AG09309 (cell line): ENCODE data around the gene NRAS.
"Not testable (repeated sequence)": the region's sequence is repeated elsewhere in the genome, so short reads cannot be mapped to it uniquely, and the experiment has no call there.

Experiments used
- DNase-seq: peaks from one replicate; pipeline ENCODE4 v3.0.0-alpha.2; 2010; ENCODE audit warnings: low read depth
- H3K4me3 ChIP-seq: 2 replicates; pipeline ENCODE4 v1.5.1; 2011; ENCODE audit warnings: mild to moderate bottlenecking, low read depth, low read length, moderate library complexity; ENCODE audit not compliant: control insufficient read depth
- CTCF ChIP-seq: IDR thresholded peaks from 2 replicates; pipeline ENCODE4 v1.5.1; 2011; ENCODE audit warnings: mild to moderate bottlenecking, low read depth, low read length, inconsistent platforms; ENCODE audit not compliant: insufficient read depth, control insufficient read depth; ENCODE audit errors: missing control alignments

NRAS gene

GRCh38 chr1:114756009-114756892 is 39.7 kb upstream of the NRAS start:
- peak overlapping the region; percentile 97 for H3K4me3 ChIP-seq
- TF ChIP-seq CTCF: no peak
- DNase-seq: no peak

GRCh38 chr1:114755006-114755931 is 38.7 kb upstream of the NRAS start:
- no peak for TF ChIP-seq CTCF
- H3K4me3 ChIP-seq: no peak overlapping the region; the same call in 1 of the 2 replicates
- DNase-seq: no peak

- H3K4me3 ChIP-seq, DNase-seq: not testable (repeated sequence)
Observed at GRCh38 chr1:114753702-114754101, 37.1 kb upstream of the NRAS start.

- no peak for TF ChIP-seq CTCF
- DNase-seq: no peak
- no peak overlapping the region for H3K4me3 ChIP-seq
Observed at GRCh38 chr1:114753143-114753542, 36.6 kb upstream of the NRAS start.

- TF ChIP-seq CTCF: no peak
- DNase-seq: no peak
- no peak overlapping the region for H3K4me3 ChIP-seq
Observed at GRCh38 chr1:114750780-114751179, 34.2 kb upstream of the NRAS start.

GRCh38 chr1:114749835-114750234 is 33.3 kb upstream of the NRAS start:
- H3K4me3 ChIP-seq: no peak overlapping the region
- no peak for TF ChIP-seq CTCF
- DNase-seq: no peak
